ENCODE data around the gene DKKL1.

Gene DKKL1

GRCh38 chr19:49343123-49343522, 20.6 kb upstream of the DKKL1 start:
- TF ChIP-seq TSHZ2 (CRISPR knock-in tag; IDR thresholded peaks at IDR 0.05), result no peak
- TF ChIP-seq ARNTL (CRISPR knock-in tag; IDR thresholded peaks at IDR 0.05; ENCODE audit: borderline replicate concordance, low read depth), result no peak
- no peak for TF ChIP-seq GLIS3 (CRISPR knock-in tag; IDR thresholded peaks at IDR 0.05)
- no peak for TF ChIP-seq ISL1 (CRISPR knock-in tag; IDR thresholded peaks at IDR 0.05)
- TF ChIP-seq RARB (CRISPR knock-in tag; IDR thresholded peaks at IDR 0.05), result no peak
- TF ChIP-seq ZNF70 (CRISPR knock-in tag; IDR thresholded peaks at IDR 0.05), result no peak
- no peak for TF ChIP-seq ZNF565 (CRISPR knock-in tag; conservative IDR thresholded peaks at IDR 0.05; ENCODE audit: low read depth)
- TF ChIP-seq PPARA (CRISPR knock-in tag; IDR thresholded peaks at IDR 0.05; ENCODE audit: borderline replicate concordance), result no peak
- TF ChIP-seq POU6F1 (CRISPR knock-in tag; IDR thresholded peaks at IDR 0.05; ENCODE audit: borderline replicate concordance, low read depth), result no peak
- TF ChIP-seq PATZ1 (CRISPR knock-in tag; IDR thresholded peaks at IDR 0.05; ENCODE audit: borderline replicate concordance), result no peak
- TF ChIP-seq TOX (CRISPR knock-in tag; IDR thresholded peaks at IDR 0.05; ENCODE audit: borderline replicate concordance), result no peak
- no peak for TF ChIP-seq ZNF8 (CRISPR knock-in tag; IDR thresholded peaks at IDR 0.05)
- no peak for TF ChIP-seq OSR1 (CRISPR knock-in tag; IDR thresholded peaks at IDR 0.05)
- no peak for TF ChIP-seq CSRNP3 (CRISPR knock-in tag; IDR thresholded peaks at IDR 0.05)
- no peak for TF ChIP-seq BACH2 (CRISPR knock-in tag; IDR thresholded peaks at IDR 0.05; ENCODE audit: borderline replicate concordance)
- TF ChIP-seq SNAI2 (CRISPR knock-in tag; IDR thresholded peaks at IDR 0.05), result no peak
- TF ChIP-seq CREB5 (CRISPR knock-in tag; IDR thresholded peaks at IDR 0.05; ENCODE audit: low read depth), result no peak
- no peak for TF ChIP-seq ZFP30 (CRISPR knock-in tag; IDR thresholded peaks at IDR 0.05)
- no peak for TF ChIP-seq ESRRG (CRISPR knock-in tag; IDR thresholded peaks at IDR 0.05)
- no peak for TF ChIP-seq ZFP3 (CRISPR knock-in tag; IDR thresholded peaks at IDR 0.05)
- ATAC-seq, result no peak

- TF ChIP-seq ZFP30 (CRISPR knock-in tag; IDR thresholded peaks at IDR 0.05) (no peak), RARB (CRISPR knock-in tag; IDR thresholded peaks at IDR 0.05) (no peak)
- ATAC-seq, result no peak
These were observed 18.9 kb upstream of the DKKL1 start for GRCh38 chr19:49344505-49345423.

- TF ChIP-seq RARB (CRISPR knock-in tag; IDR thresholded peaks at IDR 0.05) (no peak), ZNF70 (CRISPR knock-in tag; IDR thresholded peaks at IDR 0.05) (no peak), ZC3H10 (CRISPR knock-in tag; IDR thresholded peaks at IDR 0.05) (no peak), TOX (CRISPR knock-in tag; IDR thresholded peaks at IDR 0.05; ENCODE audit: borderline replicate concordance) (no peak), ZNF8 (CRISPR knock-in tag; IDR thresholded peaks at IDR 0.05) (no peak), CSDC2 (CRISPR knock-in tag; IDR thresholded peaks at IDR 0.05) (no peak), ZFP3 (CRISPR knock-in tag; IDR thresholded peaks at IDR 0.05) (no peak)
These were observed 16.5 kb upstream of the DKKL1 start for GRCh38 chr19:49347191-49347590.

More at GRCh38 chr19:49347191-49347590, 16.5 kb upstream of the DKKL1 start:
- ATAC-seq, result no peak
